GM21367 (cell line): ENCODE data around the gene AOPEP.

Experiments used
- ATAC-seq: cut with Tn5 transposase; IDR thresholded peaks from one replicate; pipeline ENCODE4 v1.9.1; 2021; ENCODE audit not compliant: unreplicated experiment

AOPEP gene

GRCh38 chr9:94787266-94787665, 60.8 kb downstream of the AOPEP start:
- no peak for ATAC-seq

GRCh38 chr9:94788570-94789105, 62.1 kb downstream of the AOPEP start:
- ATAC-seq = no peak

GRCh38 chr9:94791435-94791834, 64.9 kb downstream of the AOPEP start:
- no peak for ATAC-seq

GRCh38 chr9:94792511-94792910, 66.0 kb downstream of the AOPEP start:
- ATAC-seq = no peak

- no peak for ATAC-seq
These were observed 68.1 kb downstream of the AOPEP start for GRCh38 chr9:94794476-94795167.

GRCh38 chr9:94796687-94797086, 70.2 kb downstream of the AOPEP start:
- ATAC-seq = no peak

- ATAC-seq = no peak
These were observed 71.7 kb downstream of the AOPEP start for GRCh38 chr9:94798201-94798600.

- no peak for ATAC-seq
These were observed 72.2 kb downstream of the AOPEP start for GRCh38 chr9:94798708-94799107.

- no peak for ATAC-seq
These were observed 73.2 kb downstream of the AOPEP start for GRCh38 chr9:94799578-94800264.

GRCh38 chr9:94800424-94801117, 74.1 kb downstream of the AOPEP start:
- ATAC-seq = no peak

- no peak for ATAC-seq
These were observed 74.7 kb downstream of the AOPEP start for GRCh38 chr9:94801234-94801633.

GRCh38 chr9:94801681-94802080, 75.2 kb downstream of the AOPEP start:
- ATAC-seq = no peak

GRCh38 chr9:94802251-94802650, 75.8 kb downstream of the AOPEP start:
- no peak for ATAC-seq

- ATAC-seq = peak; percentile 60
These were observed 76.3 kb downstream of the AOPEP start for GRCh38 chr9:94802793-94803192.

GRCh38 chr9:94804316-94804715, 77.8 kb downstream of the AOPEP start:
- ATAC-seq = no peak

GRCh38 chr9:94805051-94805489, 78.6 kb downstream of the AOPEP start:
- no peak for ATAC-seq

GRCh38 chr9:94805585-94805984, 79.1 kb downstream of the AOPEP start:
- ATAC-seq = no peak

GRCh38 chr9:94806307-94806893, 79.9 kb downstream of the AOPEP start:
- no peak for ATAC-seq

- ATAC-seq = no peak
These were observed 81.1 kb downstream of the AOPEP start for GRCh38 chr9:94807556-94807955.

GRCh38 chr9:94808926-94809700, 82.6 kb downstream of the AOPEP start:
- ATAC-seq = no peak

GRCh38 chr9:94809778-94810177, 83.3 kb downstream of the AOPEP start:
- ATAC-seq = no peak
